ENCODE measurements around the gene FOXRED1. TPM values are rescaled to one million over a fixed set of nuclear protein-coding genes. Genes with fewer than 3 reads are reported as not detected.

The FOXRED1 gene
- total RNA-seq, 4 donors from 2014 or later = 9.9 to 17.4 (median 14.5) TPM

DNA sequence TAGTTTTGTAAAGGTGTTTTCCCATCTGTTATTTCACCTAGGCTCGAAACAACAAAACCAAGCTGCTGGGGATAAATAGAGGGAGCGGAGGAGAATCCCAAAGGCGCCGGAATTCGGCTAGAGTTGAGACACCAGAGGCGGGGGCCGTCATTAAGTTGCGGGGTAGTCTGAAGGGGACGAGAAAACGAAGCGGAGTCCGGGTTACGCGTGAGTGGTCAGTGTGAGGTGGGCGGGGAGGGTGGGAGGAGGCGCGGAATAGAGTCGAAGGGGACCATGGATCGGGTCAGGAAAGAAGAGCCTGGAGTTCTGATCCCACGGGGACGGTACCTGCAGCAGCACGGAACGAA, 620 bp upstream of the FOXRED1 start:
- no peaks in the 10 kb centered on the region for H3K9me3 ChIP-seq
- H3K4me3 ChIP-seq = peak overlapping the region; percentile 80 to 95
- peak overlapping the region; percentile 91 to 94 (median 92) for H3K27ac ChIP-seq
- H3K27me3 ChIP-seq = no peaks in the 10 kb centered on the region
- WGBS, 2 donors (ENCODE audit: low coverage in 1 of 2) = 0% methylated on average over 9 to 15 of the region's 23 CpGs
- H3K4me1 ChIP-seq = peaks cover 5 to 32% (median 11%) of the 10 kb centered on the region in 3 donors
- TF ChIP-seq EP300 (IDR thresholded peaks at IDR 0.05) (no peak), CTCF (IDR thresholded peaks at IDR 0.05) (no peak), POLR2AphosphoS5 (IDR thresholded peaks at IDR 0.05) (no peak)
- peaks cover 4 to 56% of the 10 kb centered on the region in 2 donors for H3K36me3 ChIP-seq
- ATAC-seq = peak; percentile 18

GRCh38 chr11:126277322-126277721, 8.4 kb downstream of the FOXRED1 start:
- no peaks in the 10 kb centered on the region for H3K9me3 ChIP-seq
- H3K27ac ChIP-seq = no peak overlapping the region
- ATAC-seq = no peak
- H3K36me3 ChIP-seq = peaks cover 0 to 59% of the 10 kb centered on the region in 2 donors
- WGBS, 2 donors (ENCODE audit: low coverage in 1 of 2) = 93% methylated on average over 8 of the region's 11 CpGs; no CpG with 5 or more reads in 1 of the 2 donors
- no peaks in the 10 kb centered on the region for H3K27me3 ChIP-seq
- no peak for TF ChIP-seq POLR2AphosphoS5 (IDR thresholded peaks at IDR 0.05)
- TF ChIP-seq CTCF (IDR thresholded peaks at IDR 0.05) = no peak
- TF ChIP-seq EP300 (IDR thresholded peaks at IDR 0.05) = no peak
- TF ChIP-seq POLR2A (IDR thresholded peaks at IDR 0.05) = no peak
- H3K4me1 ChIP-seq = peaks cover 0 to 17% (median 6%) of the 10 kb centered on the region in 3 donors
- no peak overlapping the region for H3K4me3 ChIP-seq

DNA sequence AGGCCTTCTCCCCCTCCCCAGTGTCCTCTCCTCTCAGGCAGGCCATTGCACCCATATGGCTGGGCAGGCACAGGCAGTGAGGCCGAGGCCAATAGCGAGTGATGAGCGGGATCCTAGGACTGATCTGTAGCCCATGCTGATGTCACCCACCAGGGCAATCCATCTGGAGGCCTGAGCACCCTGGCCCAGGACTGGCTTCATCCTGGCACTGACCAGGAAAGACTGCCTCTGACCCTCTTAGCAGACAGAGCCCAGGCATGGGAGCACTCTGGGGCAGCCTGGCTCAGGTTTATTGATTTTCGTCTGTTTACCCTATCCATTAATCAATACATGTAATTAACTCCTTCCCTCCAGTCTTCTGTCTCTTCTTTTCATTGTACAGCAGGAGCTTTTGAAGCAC, 8.8 kb downstream of the FOXRED1 start:
- ATAC-seq = no peak
- no peak overlapping the region for H3K27ac ChIP-seq
- H3K9me3 ChIP-seq = no peaks in the 10 kb centered on the region
- TF ChIP-seq POLR2A (IDR thresholded peaks at IDR 0.05) (no peak), CTCF (IDR thresholded peaks at IDR 0.05) (no peak), EP300 (IDR thresholded peaks at IDR 0.05) (no peak), POLR2AphosphoS5 (IDR thresholded peaks at IDR 0.05) (no peak)
- 83 to 84% methylated on average over 1 to 2 of the region's 4 CpGs for WGBS, 2 donors (ENCODE audit: low coverage in 1 of 2)
- H3K4me1 ChIP-seq = peaks cover 0 to 20% (median 9%) of the 10 kb centered on the region in 3 donors
- no peaks in the 10 kb centered on the region for H3K27me3 ChIP-seq
- no peak overlapping the region for H3K4me3 ChIP-seq
- H3K36me3 ChIP-seq = peaks cover 0 to 54% of the 10 kb centered on the region in 2 donors

DNA sequence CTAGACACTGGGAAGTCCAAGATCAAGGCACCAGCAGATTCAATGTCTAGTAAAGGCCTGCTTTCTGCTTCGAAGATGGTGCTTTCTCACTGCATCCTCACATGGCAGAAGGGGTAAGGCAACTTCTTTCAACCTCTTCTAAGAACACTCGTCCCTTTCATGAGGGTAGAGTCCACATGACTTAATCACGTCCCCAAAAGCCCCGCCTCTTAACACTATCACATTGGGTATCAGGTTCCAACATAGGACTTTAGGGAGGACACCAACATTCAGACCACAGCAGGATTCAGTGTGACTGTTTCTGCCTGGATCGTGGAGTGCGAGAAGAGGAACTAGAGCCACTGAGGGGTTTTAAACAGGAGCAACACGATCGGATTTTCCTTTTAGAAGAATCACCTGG, 10.2 kb downstream of the FOXRED1 start:
- H3K4me3 ChIP-seq = no peak overlapping the region
- H3K27me3 ChIP-seq = no peaks in the 10 kb centered on the region
- no peak for TF ChIP-seq CTCF (IDR thresholded peaks at IDR 0.05)
- TF ChIP-seq POLR2A (IDR thresholded peaks at IDR 0.05) = no peak
- no peak for TF ChIP-seq POLR2AphosphoS5 (IDR thresholded peaks at IDR 0.05)
- no peak for ATAC-seq
- H3K9me3 ChIP-seq = no peaks in the 10 kb centered on the region
- peaks cover 0 to 40% of the 10 kb centered on the region in 2 donors for H3K36me3 ChIP-seq
- no peak overlapping the region for H3K27ac ChIP-seq
- 90% methylated on average over 5 of the region's 8 CpGs; no CpG with 5 or more reads in 1 of the 2 donors for WGBS, 2 donors (ENCODE audit: low coverage in 1 of 2)
- H3K4me1 ChIP-seq = peaks cover 0 to 29% (median 9%) of the 10 kb centered on the region in 3 donors

DNA sequence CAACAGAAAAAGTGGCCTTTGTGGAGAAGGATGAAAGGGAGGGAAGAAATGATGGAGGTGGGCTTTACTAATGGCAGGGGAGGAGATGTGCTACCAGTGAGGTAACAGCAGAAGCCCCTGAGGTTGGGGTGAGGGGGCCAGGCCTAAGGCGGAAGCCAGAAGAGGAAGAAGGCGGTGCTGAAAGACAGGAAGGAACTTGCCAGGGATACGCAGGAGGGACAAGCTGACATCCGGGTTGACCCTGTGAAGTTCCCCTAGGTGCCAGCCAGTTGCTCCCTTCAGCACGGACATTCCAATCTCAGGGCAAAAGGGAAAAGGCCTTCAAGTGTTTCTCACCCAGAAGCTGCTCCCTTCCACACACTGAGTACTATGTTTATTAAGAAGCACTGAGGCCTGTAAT, 11.6 kb downstream of the FOXRED1 start:
- Histone ChIP-seq H3K36me3 (peaks cover 0 to 26% of the 10 kb centered on the region in 2 donors), H3K4me1 (peaks cover 0 to 40% (median 9%) of the 10 kb centered on the region in 3 donors), H3K4me3 (no peak overlapping the region), H3K9me3 (no peaks in the 10 kb centered on the region), H3K27ac (peak overlapping the region in 1 of 4 donors; percentile 6), H3K27me3 (no peaks in the 10 kb centered on the region)
- WGBS, 2 donors (ENCODE audit: low coverage in 1 of 2) = 77 to 80% methylated on average over 5 of the region's 5 CpGs
- TF ChIP-seq POLR2A (IDR thresholded peaks at IDR 0.05) (no peak), EP300 (IDR thresholded peaks at IDR 0.05) (no peak), POLR2AphosphoS5 (IDR thresholded peaks at IDR 0.05) (no peak), CTCF (IDR thresholded peaks at IDR 0.05) (no peak)
- no peak for ATAC-seq

Data from gastroesophageal sphincter (tissue), 4 donors.